IMR-90 (cell line): Measurements from ENCODE around the gene PEX5L.

ENCODE experiments used
- CEBPB ChIP-seq: IDR thresholded peaks from 2 replicates; pipeline ENCODE4 v1.6.1; 2012; ENCODE audit warnings: low read depth, low read length, improper control_type of control experiment
- CHD1 ChIP-seq: IDR thresholded peaks from 2 replicates; pipeline ENCODE4 v1.6.1; 2012; ENCODE audit warnings: low read depth, low read length, improper control_type of control experiment
- FOS ChIP-seq: fragments of 150-350 bp; IDR thresholded peaks from 2 replicates; pipeline ENCODE4 v1.6.1; 2016; ENCODE audit warnings: low read depth, low read length
- MAZ ChIP-seq: IDR thresholded peaks from 2 replicates; pipeline ENCODE4 v1.6.1; 2012; ENCODE audit warnings: low read depth, mild to moderate bottlenecking, low read length, improper control_type of control experiment, moderate library complexity, borderline replicate concordance
- POLR2A ChIP-seq: IDR thresholded peaks from 2 replicates; pipeline ENCODE4 v1.6.1; 2012; ENCODE audit warnings: mild to moderate bottlenecking, low read depth, low read length
- RAD21 ChIP-seq: IDR thresholded peaks from 2 replicates; pipeline ENCODE4 v1.6.1; 2012; ENCODE audit warnings: low read length, improper control_type of control experiment
- RFX5 ChIP-seq: IDR thresholded peaks from 2 replicates; pipeline ENCODE4 v1.8.0; 2012; ENCODE audit warnings: low read depth, mild to moderate bottlenecking, low read length, moderate library complexity
- TF ChIP-seq, protein P1 (sequence below): conservative IDR thresholded peaks from 2 replicates; pipeline ENCODE4 v1.5.1; 2012; ENCODE audit warnings: mild to moderate bottlenecking, low read depth, low read length, improper control_type of control experiment
- TF ChIP-seq, protein P2 (sequence below): fragments of 150-350 bp; IDR thresholded peaks from 2 replicates; pipeline ENCODE4 v1.6.1; 2017; ENCODE audit warnings: mild to moderate bottlenecking, antibody characterized with exemption, low read length, low read depth
- TF ChIP-seq, protein P3 (sequence below): fragments of 150-350 bp; IDR thresholded peaks from 2 replicates; pipeline ENCODE4 v1.6.1; 2016; ENCODE audit warnings: low read depth, mild to moderate bottlenecking, low read length, moderate library complexity, borderline replicate concordance

DNA sequence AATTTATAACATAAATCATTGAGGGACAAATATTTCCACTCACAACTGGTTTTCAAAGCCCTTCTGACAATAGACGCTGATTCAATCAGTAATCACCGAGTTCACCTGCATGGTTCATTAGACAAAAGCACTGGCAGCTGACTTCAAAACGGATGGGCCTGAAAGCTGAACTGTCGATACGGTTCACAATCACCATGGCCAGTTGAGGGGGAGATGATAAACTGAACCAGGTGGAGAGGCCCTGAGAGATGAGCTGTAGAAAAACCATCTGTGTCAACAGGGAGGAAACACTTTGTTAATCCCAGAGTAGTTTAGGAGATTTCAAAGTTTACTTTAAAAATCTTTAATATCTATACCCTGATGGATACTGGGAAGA lies 75.0 kb downstream of the PEX5L start:
- TF ChIP-seq POLR2A (no peak), RFX5 (no peak), CEBPB (no peak), FOS (no peak), MAZ (no peak), RAD21 (no peak), CHD1 (no peak)
- TF ChIP-seq, protein P1, sequence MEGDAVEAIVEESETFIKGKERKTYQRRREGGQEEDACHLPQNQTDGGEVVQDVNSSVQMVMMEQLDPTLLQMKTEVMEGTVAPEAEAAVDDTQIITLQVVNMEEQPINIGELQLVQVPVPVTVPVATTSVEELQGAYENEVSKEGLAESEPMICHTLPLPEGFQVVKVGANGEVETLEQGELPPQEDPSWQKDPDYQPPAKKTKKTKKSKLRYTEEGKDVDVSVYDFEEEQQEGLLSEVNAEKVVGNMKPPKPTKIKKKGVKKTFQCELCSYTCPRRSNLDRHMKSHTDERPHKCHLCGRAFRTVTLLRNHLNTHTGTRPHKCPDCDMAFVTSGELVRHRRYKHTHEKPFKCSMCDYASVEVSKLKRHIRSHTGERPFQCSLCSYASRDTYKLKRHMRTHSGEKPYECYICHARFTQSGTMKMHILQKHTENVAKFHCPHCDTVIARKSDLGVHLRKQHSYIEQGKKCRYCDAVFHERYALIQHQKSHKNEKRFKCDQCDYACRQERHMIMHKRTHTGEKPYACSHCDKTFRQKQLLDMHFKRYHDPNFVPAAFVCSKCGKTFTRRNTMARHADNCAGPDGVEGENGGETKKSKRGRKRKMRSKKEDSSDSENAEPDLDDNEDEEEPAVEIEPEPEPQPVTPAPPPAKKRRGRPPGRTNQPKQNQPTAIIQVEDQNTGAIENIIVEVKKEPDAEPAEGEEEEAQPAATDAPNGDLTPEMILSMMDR: no peak
- TF ChIP-seq, protein P2, sequence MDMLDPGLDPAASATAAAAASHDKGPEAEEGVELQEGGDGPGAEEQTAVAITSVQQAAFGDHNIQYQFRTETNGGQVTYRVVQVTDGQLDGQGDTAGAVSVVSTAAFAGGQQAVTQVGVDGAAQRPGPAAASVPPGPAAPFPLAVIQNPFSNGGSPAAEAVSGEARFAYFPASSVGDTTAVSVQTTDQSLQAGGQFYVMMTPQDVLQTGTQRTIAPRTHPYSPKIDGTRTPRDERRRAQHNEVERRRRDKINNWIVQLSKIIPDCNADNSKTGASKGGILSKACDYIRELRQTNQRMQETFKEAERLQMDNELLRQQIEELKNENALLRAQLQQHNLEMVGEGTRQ: no peak
- TF ChIP-seq, protein P3, sequence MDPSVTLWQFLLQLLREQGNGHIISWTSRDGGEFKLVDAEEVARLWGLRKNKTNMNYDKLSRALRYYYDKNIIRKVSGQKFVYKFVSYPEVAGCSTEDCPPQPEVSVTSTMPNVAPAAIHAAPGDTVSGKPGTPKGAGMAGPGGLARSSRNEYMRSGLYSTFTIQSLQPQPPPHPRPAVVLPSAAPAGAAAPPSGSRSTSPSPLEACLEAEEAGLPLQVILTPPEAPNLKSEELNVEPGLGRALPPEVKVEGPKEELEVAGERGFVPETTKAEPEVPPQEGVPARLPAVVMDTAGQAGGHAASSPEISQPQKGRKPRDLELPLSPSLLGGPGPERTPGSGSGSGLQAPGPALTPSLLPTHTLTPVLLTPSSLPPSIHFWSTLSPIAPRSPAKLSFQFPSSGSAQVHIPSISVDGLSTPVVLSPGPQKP: no peak
